Left ventricle myocardium superior (tissue), 1 donor: Measurements from ENCODE around the gene PRPF19. TPM values are rescaled to one million over a fixed set of nuclear protein-coding genes. Genes with fewer than 3 reads are reported as not detected.

Source experiments
- ATAC-seq: fragments of 200-7000 bp; cut with Tn5 transposase; one replicate; pipeline ENCODE4 v1.9.1; 2020; ENCODE audit warnings: mild to moderate bottlenecking, moderate library complexity
- DNase-seq: peaks from one replicate; pipeline ENCODE4 v3.0.0-alpha.2; 2020
- intact Hi-C: fragments of 100-400 bp; cut with micrococcal nuclease; formaldehyde crosslinking; loops from one replicate; pipeline ENCODE4 v1.11.0; 2022
- total RNA-seq: library from RNA; stranded (reverse); fragmentation: NEBNext Ultra II Directional; extraction: Animal tissue kit (Norgen Biotek cat#: 25700); gene quantifications from one replicate; pipeline ENCODE4 v1.2.1, GENCODE V29; 2021
- donor health status: DM: no; HTN: yes; CAD: no; lungs with severe emphysema.

Gene PRPF19
- total RNA-seq, 1 donor from 2014 or later = 41.5 TPM

- intact Hi-C loops = no loop called here
- no peak for DNase-seq
- ATAC-seq = no peak
Observed at GRCh38 chr11:60852982-60853950, 53.1 kb downstream of the PRPF19 start.

GRCh38 chr11:60852117-60852981 is 54.0 kb downstream of the PRPF19 start:
- no peak for DNase-seq
- no peak for ATAC-seq
- intact Hi-C loops = no loop called here

- intact Hi-C loops = no loop called here
- DNase-seq = no peak
- ATAC-seq = no peak
Observed at GRCh38 chr11:60851327-60852104, 54.9 kb downstream of the PRPF19 start.

- intact Hi-C loops = no loop called here
- DNase-seq (no peak), ATAC-seq (no peak)
Observed at GRCh38 chr11:60849641-60850520, 56.5 kb downstream of the PRPF19 start.

- intact Hi-C loops = no loop called here
- DNase-seq (no peak), ATAC-seq (no peak)
Observed at GRCh38 chr11:60848714-60849151, 57.7 kb downstream of the PRPF19 start.

GRCh38 chr11:60847896-60848295 is 58.5 kb downstream of the PRPF19 start:
- no peak for ATAC-seq
- DNase-seq = no peak
- intact Hi-C loops = no loop called here

DNA sequence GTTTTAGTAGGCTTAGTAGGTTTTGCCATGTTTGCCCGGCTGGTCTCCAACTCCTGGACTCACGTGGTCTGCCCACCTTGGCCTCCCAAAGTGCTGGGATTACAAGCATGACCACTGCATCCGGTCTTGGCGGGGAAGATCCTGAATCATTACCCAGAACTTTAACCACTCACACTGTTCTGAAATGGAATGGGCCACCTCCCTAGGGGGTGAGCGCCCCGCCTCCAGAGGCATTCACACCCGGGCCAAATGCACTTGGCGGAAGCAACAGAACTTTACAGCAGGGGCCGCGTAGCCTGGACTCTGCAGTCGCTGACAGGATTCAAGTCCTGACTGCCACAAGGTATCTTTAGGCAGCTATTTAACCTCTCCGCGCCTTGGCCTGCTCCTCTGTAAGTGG is 59.1 kb downstream of the PRPF19 start:
- ATAC-seq (no peak), DNase-seq (no peak)
- intact Hi-C loops = no loop called here

DNA sequence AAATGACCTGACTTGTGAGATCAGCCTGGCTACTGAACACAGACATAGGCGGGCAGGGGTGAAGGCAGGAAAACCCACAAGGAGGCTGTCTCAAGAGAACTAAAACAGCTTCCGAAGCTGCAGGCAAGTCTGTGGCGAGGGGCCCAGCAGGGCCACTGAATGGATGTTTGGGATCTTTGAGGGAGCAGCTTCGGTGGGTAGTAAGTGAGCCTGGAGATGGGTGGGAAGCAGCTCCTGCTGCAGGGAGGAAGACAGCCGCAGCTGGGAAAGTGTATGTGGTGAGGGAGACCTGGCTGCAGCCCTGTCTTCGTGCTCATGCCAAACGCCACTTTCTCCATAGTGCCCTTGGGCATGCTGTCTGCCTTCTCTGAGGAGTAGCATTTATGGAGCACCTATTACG is 61.0 kb downstream of the PRPF19 start:
- intact Hi-C loops = no loop called here
- DNase-seq = no peak
- no peak for ATAC-seq

DNA sequence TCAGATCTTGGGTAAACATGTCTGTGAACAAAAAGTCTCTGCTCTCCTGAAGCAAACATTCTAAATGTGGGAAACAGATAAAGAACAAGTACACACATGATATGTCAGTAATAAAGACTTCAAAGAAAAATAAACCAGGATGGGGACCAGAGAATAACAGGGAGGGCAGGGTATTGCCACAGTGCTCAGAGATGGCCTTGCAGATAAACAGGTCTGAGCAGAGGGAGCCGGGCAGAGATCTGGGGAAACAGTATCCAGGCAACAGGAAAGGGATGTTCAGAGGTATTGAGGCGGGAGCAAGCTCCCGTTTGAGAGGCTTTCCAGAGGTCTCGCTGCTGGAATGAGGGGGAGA is 61.5 kb downstream of the PRPF19 start:
- intact Hi-C loops = no loop called here
- ATAC-seq (no peak), DNase-seq (no peak)

GRCh38 chr11:60844045-60844869 is 62.1 kb downstream of the PRPF19 start:
- ATAC-seq (no peak), DNase-seq (no peak)
- intact Hi-C loops = no loop called here

- intact Hi-C loops = no loop called here
- DNase-seq (no peak), ATAC-seq (no peak)
Observed at GRCh38 chr11:60842668-60843600, 63.5 kb downstream of the PRPF19 start.

DNA sequence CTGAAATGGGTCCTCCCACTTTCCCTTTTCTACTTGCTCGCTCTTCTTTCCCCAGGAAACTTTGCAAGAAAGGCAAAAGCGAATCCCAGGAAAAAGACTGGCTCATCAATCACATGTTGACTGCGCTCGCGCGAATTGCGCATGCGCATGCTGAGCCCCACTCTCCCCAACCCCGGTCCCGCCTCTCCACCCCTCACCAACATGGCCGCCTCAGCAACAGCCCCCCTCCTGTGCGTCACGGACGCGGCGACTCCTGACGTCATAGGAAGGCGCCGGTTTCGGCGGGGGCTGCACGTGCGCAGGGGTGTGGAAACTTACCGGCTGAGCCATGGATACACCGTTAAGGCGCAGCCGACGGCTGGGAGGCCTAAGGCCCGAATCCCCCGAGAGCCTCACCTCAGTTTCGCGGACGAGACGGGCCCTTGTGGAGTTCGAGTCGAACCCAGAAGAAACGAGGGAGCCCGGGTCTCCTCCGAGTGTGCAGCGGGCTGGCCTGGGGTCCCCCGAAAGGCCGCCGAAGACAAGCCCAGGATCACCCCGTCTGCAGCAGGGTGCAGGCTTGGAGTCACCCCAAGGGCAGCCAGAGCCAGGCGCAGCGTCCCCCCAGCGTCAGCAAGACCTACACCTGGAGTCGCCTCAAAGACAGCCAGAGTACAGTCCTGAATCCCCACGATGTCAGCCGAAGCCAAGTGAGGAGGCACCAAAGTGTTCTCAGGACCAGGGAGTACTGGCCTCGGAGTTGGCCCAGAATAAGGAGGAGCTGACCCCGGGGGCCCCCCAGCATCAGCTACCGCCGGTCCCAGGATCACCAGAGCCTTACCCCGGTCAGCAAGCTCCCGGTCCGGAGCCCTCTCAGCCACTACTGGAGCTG is 64.4 kb downstream of the PRPF19 start, which contains the start of gene CCDC86:
TSS of gene CCDC86 (plus strand) at position 317 of the 871 bp plus-strand sequence. CDS start at position 329, 12 bp downstream.
- ATAC-seq = peak; percentile 95
- DNase-seq = peak; percentile 98
- intact Hi-C loops = no loop called here
